ENCODE results near the gene PLS3.

PLS3 gene

GRCh38 chrX:115696939-115697338, 136.0 kb downstream of the PLS3 start:
- DNase-seq: no peak

- no peak for DNase-seq
Observed at GRCh38 chrX:115697806-115698205, 136.8 kb downstream of the PLS3 start.
